ENCODE results near the gene ZNF24. TPM values are rescaled to one million over a fixed set of nuclear protein-coding genes. Genes with fewer than 3 reads are reported as not detected.

ZNF24 gene
- total RNA-seq, 1 donor from 2014 or later: 24.0 TPM

DNA sequence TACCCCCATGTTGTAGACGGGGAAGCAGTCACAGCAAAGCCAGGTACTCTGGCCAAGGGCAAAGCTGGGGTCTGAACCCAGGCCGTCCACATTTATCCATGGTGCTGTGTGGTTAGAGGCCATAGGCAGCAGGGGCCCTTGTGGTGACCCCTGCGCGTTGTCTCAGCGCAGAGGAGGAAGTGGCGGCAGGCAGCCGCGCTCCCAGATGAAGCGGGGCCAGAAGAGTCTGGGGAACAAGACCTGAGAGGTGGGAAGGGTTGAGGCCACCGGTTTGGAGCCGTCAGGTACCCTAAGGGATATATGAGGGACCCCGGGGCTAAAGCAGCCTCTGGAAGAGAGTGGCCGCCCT, 32.1 kb upstream of the ZNF24 start:
- TF ChIP-seq, protein P1, sequence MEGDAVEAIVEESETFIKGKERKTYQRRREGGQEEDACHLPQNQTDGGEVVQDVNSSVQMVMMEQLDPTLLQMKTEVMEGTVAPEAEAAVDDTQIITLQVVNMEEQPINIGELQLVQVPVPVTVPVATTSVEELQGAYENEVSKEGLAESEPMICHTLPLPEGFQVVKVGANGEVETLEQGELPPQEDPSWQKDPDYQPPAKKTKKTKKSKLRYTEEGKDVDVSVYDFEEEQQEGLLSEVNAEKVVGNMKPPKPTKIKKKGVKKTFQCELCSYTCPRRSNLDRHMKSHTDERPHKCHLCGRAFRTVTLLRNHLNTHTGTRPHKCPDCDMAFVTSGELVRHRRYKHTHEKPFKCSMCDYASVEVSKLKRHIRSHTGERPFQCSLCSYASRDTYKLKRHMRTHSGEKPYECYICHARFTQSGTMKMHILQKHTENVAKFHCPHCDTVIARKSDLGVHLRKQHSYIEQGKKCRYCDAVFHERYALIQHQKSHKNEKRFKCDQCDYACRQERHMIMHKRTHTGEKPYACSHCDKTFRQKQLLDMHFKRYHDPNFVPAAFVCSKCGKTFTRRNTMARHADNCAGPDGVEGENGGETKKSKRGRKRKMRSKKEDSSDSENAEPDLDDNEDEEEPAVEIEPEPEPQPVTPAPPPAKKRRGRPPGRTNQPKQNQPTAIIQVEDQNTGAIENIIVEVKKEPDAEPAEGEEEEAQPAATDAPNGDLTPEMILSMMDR (conservative IDR thresholded peaks at IDR 0.05; ENCODE audit: low read depth, low read length): no peak
- peak overlapping the region; percentile 72 for H3K4me3 ChIP-seq (ENCODE audit: low read depth, low read length)
- no peak for DNase-seq (ENCODE audit: low read depth)

DNA sequence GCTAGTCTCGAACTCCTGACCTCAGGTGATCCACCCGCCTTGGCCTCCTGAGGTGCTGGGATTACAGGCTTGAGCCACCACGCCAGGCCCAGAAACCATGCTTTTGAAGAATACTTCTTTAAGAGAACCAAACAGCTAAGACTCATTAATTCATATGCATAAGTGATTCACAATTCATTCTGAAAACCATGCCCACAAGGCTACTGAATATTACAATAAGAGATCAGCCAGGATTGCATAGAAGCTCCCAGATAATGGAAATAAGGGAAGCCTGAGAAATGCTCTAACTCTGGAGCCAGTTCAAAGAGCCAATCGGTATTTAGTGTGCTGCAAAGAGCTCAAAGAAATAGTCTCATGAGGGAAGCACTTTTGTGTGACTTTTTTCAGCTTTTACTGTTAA, 30.5 kb upstream of the ZNF24 start:
- TF ChIP-seq, protein P1 (conservative IDR thresholded peaks at IDR 0.05; ENCODE audit: low read depth, low read length): no peak
- H3K4me3 ChIP-seq (ENCODE audit: low read depth, low read length): no peak overlapping the region
- DNase-seq (ENCODE audit: low read depth): no peak

DNA sequence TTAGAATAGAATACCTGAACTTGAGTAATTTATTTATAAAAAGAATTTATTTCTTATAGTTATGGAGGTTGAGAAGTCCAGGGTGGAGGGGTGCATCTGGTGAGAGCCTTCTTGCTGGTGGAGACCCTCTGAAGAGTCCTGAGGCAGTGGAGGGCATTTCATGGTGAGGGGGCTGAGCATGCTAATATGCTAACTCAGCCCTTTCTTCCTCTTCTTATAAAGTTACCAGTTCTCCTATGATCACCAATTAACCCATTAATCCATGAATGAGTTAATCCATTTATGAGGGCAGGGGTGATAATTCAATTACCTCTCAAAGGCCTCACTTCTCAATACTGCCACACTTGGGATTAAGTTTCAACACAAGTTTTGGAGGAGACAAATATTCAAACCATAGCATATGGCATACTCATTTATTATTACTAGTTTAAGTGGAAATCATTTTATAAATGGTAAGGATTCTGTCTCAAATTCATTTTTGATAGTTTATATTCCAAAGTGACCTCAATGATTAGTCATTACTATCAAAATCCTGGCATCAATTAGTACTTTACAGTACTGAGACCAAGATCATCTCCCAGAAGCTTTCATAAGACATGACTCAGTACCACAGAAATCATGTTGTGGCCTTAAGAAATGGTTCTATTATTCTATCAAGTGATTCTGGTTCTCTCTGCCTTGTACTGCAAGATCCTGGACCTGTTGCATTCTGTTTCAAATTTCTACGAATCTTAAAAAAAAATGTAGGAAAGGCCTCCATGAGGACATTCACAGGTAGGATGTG, 27.4 kb upstream of the ZNF24 start:
- DNase-seq (ENCODE audit: low read depth): no peak

DNA sequence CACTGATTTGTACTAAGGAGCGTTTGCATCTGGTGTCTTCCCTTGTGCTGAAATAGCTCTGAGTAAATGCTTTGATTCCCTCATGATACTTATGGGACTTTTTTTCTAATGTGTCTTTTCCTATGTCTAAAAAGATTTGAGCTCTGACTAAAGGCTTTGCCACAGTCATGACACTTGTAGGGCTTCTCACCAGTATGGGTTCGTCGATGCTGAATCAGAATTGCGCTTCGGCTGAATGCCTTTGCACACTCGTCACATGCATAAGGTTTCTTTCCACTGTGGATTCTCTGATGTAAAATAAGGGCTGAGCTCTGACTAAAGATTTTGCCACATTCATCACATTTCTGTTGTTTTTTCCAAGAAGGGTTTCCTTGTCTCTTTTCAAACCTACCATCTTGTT, 24.9 kb upstream of the ZNF24 start:
- no peak for DNase-seq (ENCODE audit: low read depth)
- TF ChIP-seq, protein P1 (conservative IDR thresholded peaks at IDR 0.05; ENCODE audit: low read depth, low read length): no peak
- H3K4me3 ChIP-seq (ENCODE audit: low read depth, low read length): no peak overlapping the region

More for the DNA sequence above, 27.4 kb upstream of the ZNF24 start:
- H3K4me3 ChIP-seq (ENCODE audit: low read depth, low read length): no peak overlapping the region
- TF ChIP-seq, protein P1 (conservative IDR thresholded peaks at IDR 0.05; ENCODE audit: low read depth, low read length): no peak

GRCh38 chr18:35368595-35368994, 24.4 kb upstream of the ZNF24 start:
- TF ChIP-seq, protein P1 (conservative IDR thresholded peaks at IDR 0.05; ENCODE audit: low read depth, low read length): no peak

DNA sequence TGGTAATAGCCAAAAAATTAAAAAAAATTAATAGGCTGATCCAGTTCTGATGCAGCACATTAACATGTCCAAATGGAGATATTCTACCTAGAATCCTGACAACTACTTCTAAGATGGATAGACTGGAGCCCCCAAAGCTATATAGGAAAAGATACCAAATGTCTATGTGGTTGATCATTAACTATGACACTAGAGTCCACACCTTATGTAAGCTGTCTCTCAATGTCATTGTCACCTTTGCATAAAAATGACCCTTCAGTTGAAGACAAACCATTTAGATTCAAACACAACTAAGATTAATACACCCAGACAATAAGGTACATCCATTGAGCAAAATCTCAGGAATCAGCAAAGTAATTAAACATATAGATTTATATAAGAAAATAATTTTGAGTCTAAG, 18.3 kb upstream of the ZNF24 start:
- no peak overlapping the region for H3K4me3 ChIP-seq (ENCODE audit: low read depth, low read length)
- TF ChIP-seq, protein P1 (conservative IDR thresholded peaks at IDR 0.05; ENCODE audit: low read depth, low read length): no peak
- DNase-seq (ENCODE audit: low read depth): no peak

More at GRCh38 chr18:35368595-35368994, 24.4 kb upstream of the ZNF24 start:
- DNase-seq (ENCODE audit: low read depth): no peak
- no peak overlapping the region for H3K4me3 ChIP-seq (ENCODE audit: low read depth, low read length)

All from epithelial cell of proximal tubule (primary cell).